ENCODE data around the gene EHD4.

EHD4 gene

DNA sequence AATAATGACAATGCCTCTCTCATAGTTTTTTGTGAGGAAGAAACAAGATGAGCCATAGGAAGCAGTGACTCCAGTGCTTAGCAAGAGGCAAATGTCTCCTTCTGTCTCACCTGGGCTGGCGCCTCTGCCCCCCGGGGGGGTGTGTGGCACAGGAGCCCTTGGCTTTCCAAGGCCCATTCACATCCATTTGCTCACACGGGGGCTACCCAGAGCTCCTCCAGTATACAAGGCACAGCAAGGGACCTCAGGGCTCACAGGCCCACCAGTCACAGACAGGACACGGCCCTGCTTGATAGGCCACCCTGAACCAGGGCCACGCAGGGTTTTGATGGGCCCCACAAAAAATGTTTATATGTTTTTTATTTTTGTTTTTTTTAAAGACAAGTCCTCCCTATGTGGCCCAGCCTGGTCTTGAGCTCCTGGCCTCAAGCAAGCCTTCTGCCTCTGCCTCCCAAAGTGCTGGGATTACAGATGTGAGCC lies 21.9 kb upstream of the EHD4 start:
- TF ChIP-seq, protein P1, sequence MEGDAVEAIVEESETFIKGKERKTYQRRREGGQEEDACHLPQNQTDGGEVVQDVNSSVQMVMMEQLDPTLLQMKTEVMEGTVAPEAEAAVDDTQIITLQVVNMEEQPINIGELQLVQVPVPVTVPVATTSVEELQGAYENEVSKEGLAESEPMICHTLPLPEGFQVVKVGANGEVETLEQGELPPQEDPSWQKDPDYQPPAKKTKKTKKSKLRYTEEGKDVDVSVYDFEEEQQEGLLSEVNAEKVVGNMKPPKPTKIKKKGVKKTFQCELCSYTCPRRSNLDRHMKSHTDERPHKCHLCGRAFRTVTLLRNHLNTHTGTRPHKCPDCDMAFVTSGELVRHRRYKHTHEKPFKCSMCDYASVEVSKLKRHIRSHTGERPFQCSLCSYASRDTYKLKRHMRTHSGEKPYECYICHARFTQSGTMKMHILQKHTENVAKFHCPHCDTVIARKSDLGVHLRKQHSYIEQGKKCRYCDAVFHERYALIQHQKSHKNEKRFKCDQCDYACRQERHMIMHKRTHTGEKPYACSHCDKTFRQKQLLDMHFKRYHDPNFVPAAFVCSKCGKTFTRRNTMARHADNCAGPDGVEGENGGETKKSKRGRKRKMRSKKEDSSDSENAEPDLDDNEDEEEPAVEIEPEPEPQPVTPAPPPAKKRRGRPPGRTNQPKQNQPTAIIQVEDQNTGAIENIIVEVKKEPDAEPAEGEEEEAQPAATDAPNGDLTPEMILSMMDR (IDR thresholded peaks at IDR 0.05): no peak
- Histone ChIP-seq H3K27ac (no peak overlapping the region), H3K27me3 (no peaks in the 10 kb centered on the region), H3K4me3 (ENCODE audit: low read depth in 1 of 2, low read length in 1 of 2) (no peak overlapping the region), H3K36me3 (no peaks in the 10 kb centered on the region), H3K9me3 (no peaks in the 10 kb centered on the region), H3K4me1 (ENCODE audit: control insufficient read depth in 1 of 2, insufficient read depth in 1 of 2, low read depth in 1 of 2, low read length in 1 of 2) (no peaks in the 10 kb centered on the region)

DNA sequence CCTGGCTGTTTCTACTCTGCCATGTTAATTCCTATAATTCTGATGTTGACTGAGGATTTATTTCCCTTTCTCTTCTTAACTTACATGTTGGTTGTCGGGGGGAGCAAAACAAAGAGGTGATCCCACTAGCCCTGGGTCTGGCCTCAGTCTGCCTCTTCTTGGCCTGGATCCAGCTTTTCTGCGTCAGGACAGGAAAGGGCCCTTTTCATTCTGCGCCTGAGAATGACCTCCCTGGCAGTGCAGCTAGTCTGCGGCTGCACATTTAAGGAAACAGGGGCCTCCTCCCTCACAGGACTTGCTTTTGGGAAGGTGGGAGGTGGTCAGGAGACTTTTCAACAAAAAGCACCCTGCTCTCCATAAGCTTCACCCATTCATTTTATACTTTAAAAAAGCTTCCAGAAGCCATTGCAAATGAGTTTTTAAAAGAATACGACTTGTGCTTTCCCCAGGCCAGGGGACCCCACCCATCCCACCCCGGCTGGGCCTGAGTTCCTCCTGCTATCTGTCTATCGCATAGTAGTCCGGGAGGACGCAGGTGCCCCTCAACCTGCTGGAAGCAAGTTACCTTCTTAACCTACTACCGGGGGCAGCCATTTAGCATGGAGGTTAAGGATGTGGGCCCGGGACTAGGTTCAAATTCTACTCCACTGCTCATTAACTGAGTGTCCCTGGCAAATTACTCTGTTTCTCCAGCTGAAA lies 21.3 kb upstream of the EHD4 start:
- no peaks in the 10 kb centered on the region for H3K36me3 ChIP-seq
- H3K27me3 ChIP-seq: no peaks in the 10 kb centered on the region
- H3K27ac ChIP-seq: no peak overlapping the region
- TF ChIP-seq, protein P1 (IDR thresholded peaks at IDR 0.05): no peak
- no peaks in the 10 kb centered on the region for H3K4me1 ChIP-seq (ENCODE audit: control insufficient read depth in 1 of 2, insufficient read depth in 1 of 2, low read depth in 1 of 2, low read length in 1 of 2)
- H3K9me3 ChIP-seq: no peaks in the 10 kb centered on the region
- H3K4me3 ChIP-seq (ENCODE audit: low read depth in 1 of 2, low read length in 1 of 2): no peak overlapping the region

GRCh38 chr15:41992803-41993190 lies 20.4 kb upstream of the EHD4 start:
- Histone ChIP-seq H3K4me1 (ENCODE audit: control insufficient read depth in 1 of 2, insufficient read depth in 1 of 2, low read depth in 1 of 2, low read length in 1 of 2) (no peaks in the 10 kb centered on the region), H3K27ac (no peak overlapping the region), H3K36me3 (no peaks in the 10 kb centered on the region), H3K9me3 (no peaks in the 10 kb centered on the region), H3K27me3 (no peaks in the 10 kb centered on the region), H3K4me3 (ENCODE audit: low read depth in 1 of 2, low read length in 1 of 2) (no peak overlapping the region)
- TF ChIP-seq, protein P1 (IDR thresholded peaks at IDR 0.05): no peak

- Histone ChIP-seq H3K4me3 (ENCODE audit: low read depth in 1 of 2, low read length in 1 of 2) (no peak overlapping the region), H3K27ac (no peak overlapping the region), H3K4me1 (ENCODE audit: control insufficient read depth in 1 of 2, insufficient read depth in 1 of 2, low read depth in 1 of 2, low read length in 1 of 2) (no peaks in the 10 kb centered on the region), H3K36me3 (no peaks in the 10 kb centered on the region), H3K9me3 (no peaks in the 10 kb centered on the region), H3K27me3 (no peaks in the 10 kb centered on the region)
- TF ChIP-seq, protein P1 (IDR thresholded peaks at IDR 0.05): no peak
Observed at GRCh38 chr15:41992151-41992802, 19.9 kb upstream of the EHD4 start.

DNA sequence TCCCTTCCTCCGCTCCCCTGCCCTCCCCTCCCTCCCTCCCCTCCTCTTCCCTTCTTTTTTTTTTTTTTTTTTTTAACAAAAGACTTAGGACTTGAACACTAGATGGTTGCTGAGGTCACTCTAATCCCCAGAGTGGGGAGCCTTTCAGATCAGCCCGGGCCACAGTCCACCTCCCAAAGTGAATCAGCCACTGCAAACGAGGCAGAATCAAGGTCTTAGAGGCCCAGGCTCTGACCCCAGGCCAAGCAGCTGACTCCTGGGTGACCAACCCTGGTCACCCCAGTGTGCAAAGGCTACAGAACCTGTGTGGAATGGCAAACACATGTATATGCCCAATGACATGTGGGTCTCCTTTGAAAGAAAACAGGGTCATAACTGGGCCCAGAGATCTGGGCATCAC lies 18.3 kb upstream of the EHD4 start:
- TF ChIP-seq, protein P1 (IDR thresholded peaks at IDR 0.05): no peak

More for the DNA sequence above, 18.3 kb upstream of the EHD4 start:
- Histone ChIP-seq H3K4me1 (ENCODE audit: control insufficient read depth in 1 of 2, insufficient read depth in 1 of 2, low read depth in 1 of 2, low read length in 1 of 2) (no peaks in the 10 kb centered on the region), H3K36me3 (no peaks in the 10 kb centered on the region), H3K9me3 (no peaks in the 10 kb centered on the region), H3K4me3 (ENCODE audit: low read depth in 1 of 2, low read length in 1 of 2) (no peak overlapping the region), H3K27ac (no peak overlapping the region), H3K27me3 (no peaks in the 10 kb centered on the region)

All from neutrophil (primary cell).